IMR-90 (cell line): ENCODE measurements around the gene SLC39A11. TPM values are rescaled to one million over a fixed set of nuclear protein-coding genes. Genes with fewer than 3 reads are reported as not detected.

ENCODE experiments used
- ATAC-seq: fragments of 200-7000 bp; cut with Tn5 transposase; 2 replicates; pipeline ENCODE4 v1.9.1; 2020; ENCODE audit warnings: low read depth, mild to moderate bottlenecking, moderate library complexity
- BruUV-seq: library from RNA; stranded (reverse); fragments of 400-500 nt; replicated peaks from 2 replicates; lab custom pipeline; 2021; lab: Mats Ljungman, UMichigan
- CTCF ChIA-PET: fragments of 300-600 bp; formaldehyde crosslinking; extraction: SDS; loops from one replicate; lab custom pipeline; 2021; ENCODE audit warnings: antibody characterized with exemption; lab: Yijun Ruan, JAX
- POLR2A ChIA-PET: fragments of 300-600 bp; sonication (Branson Sonifier 250); formaldehyde crosslinking; loops from one replicate; lab custom pipeline; 2022; ENCODE audit warnings: antibody characterized with exemption; ENCODE audit not compliant: unreplicated experiment; lab: Charles Lee
- DNase-seq: peaks from one replicate; pipeline ENCODE4 v3.0.0; 2013
- H2AFZ ChIP-seq: replicated peaks from 2 replicates; pipeline ENCODE3; 2013; ENCODE audit warnings: low read length, mild to moderate bottlenecking; ENCODE audit not compliant: poor library complexity
- H2AK5ac ChIP-seq: 2 replicates; pipeline ENCODE4 v1.6.1; 2013; ENCODE audit warnings: low read depth, low read length, inconsistent platforms
- H2AK9ac ChIP-seq: replicated peaks from 2 replicates; pipeline ENCODE3; 2013; ENCODE audit warnings: mild to moderate bottlenecking, low read depth, low read length, moderate library complexity; ENCODE audit not compliant: poor library complexity
- H2BK120ac ChIP-seq: 2 replicates; pipeline ENCODE4 v1.6.1; 2013; ENCODE audit warnings: low read depth, low read length, inconsistent platforms
- H2BK15ac ChIP-seq: 3 replicates; pipeline ENCODE4 v1.6.1; 2013; ENCODE audit warnings: low read depth, low read length, inconsistent platforms
- H2BK20ac ChIP-seq: 2 replicates; pipeline ENCODE4 v1.6.1; 2013; ENCODE audit warnings: low read depth, mild to moderate bottlenecking, inconsistent platforms, low read length, moderate library complexity
- H2BK5ac ChIP-seq: 2 replicates; pipeline ENCODE4 v1.6.1; 2013; ENCODE audit warnings: mild to moderate bottlenecking, low read depth, low read length, inconsistent platforms; ENCODE audit not compliant: poor library complexity, severe bottlenecking
- H3K14ac ChIP-seq: replicated peaks from 2 replicates; pipeline ENCODE4 v1.6.1; 2013; ENCODE audit warnings: low read depth, low read length, inconsistent platforms
- H3K18ac ChIP-seq: 2 replicates; pipeline ENCODE4 v1.6.1; 2013; ENCODE audit warnings: low read depth, low read length, control low read depth
- H3K23ac ChIP-seq: 2 replicates; pipeline ENCODE4 v1.6.1; 2013; ENCODE audit warnings: low read depth, low read length, inconsistent platforms
- H3K27ac ChIP-seq: 2 replicates; pipeline ENCODE4 v1.5.1; 2013; ENCODE audit warnings: mild to moderate bottlenecking, control low read depth, low read length; ENCODE audit not compliant: insufficient read depth
- H3K27me3 ChIP-seq: 2 replicates; pipeline ENCODE4 v1.6.1; 2013; ENCODE audit warnings: low read length; ENCODE audit not compliant: control insufficient read depth, insufficient read depth
- H3K36me3 ChIP-seq: 2 replicates; pipeline ENCODE4 v1.6.1; 2013; ENCODE audit warnings: low read length, mixed read lengths; ENCODE audit not compliant: control insufficient read depth, insufficient read depth
- H3K4ac ChIP-seq: 2 replicates; pipeline ENCODE4 v1.6.1; 2013; ENCODE audit warnings: low read depth, low read length, inconsistent platforms
- H3K4me1 ChIP-seq: 2 replicates; pipeline ENCODE4 v1.6.1; 2013; ENCODE audit warnings: low read length, mixed read lengths; ENCODE audit not compliant: control insufficient read depth, insufficient read depth
- H3K4me2 ChIP-seq: 2 replicates; pipeline ENCODE4 v1.6.1; 2013; ENCODE audit warnings: low read depth, mild to moderate bottlenecking, control low read depth, low read length, moderate library complexity
- H3K4me3 ChIP-seq: 2 replicates; pipeline ENCODE4 v1.5.1; 2013; ENCODE audit warnings: low read depth, mild to moderate bottlenecking, control low read depth, low read length, moderate library complexity; ENCODE audit not compliant: insufficient read depth
- H3K56ac ChIP-seq: 2 replicates; pipeline ENCODE4 v1.6.1; 2013; ENCODE audit warnings: low read length, inconsistent platforms; ENCODE audit not compliant: insufficient read depth; ENCODE audit errors: extremely low read depth
- H3K79me1 ChIP-seq, 2 experiments: 2 replicates each; pipeline ENCODE4 v1.6.1; 2013; ENCODE audit warnings: low read length in 2 of 2, inconsistent platforms in 1 of 2, low read depth in 1 of 2
- H3K9ac ChIP-seq: 2 replicates; pipeline ENCODE4 v1.6.1; 2013; ENCODE audit warnings: low read depth, low read length, control low read depth
- H3K9me1 ChIP-seq: 2 replicates; pipeline ENCODE4 v1.6.1; 2013; ENCODE audit warnings: low read length, inconsistent platforms; ENCODE audit not compliant: insufficient read depth
- H3K9me3 ChIP-seq: 2 replicates; pipeline ENCODE4 v1.6.1; 2013; ENCODE audit warnings: low read length; ENCODE audit not compliant: control insufficient read depth, insufficient read depth
- H4K20me1 ChIP-seq: 2 replicates; pipeline ENCODE4 v1.6.1; 2013; ENCODE audit warnings: low read length, inconsistent platforms; ENCODE audit not compliant: insufficient read depth
- H4K5ac ChIP-seq: 2 replicates; pipeline ENCODE4 v1.6.1; 2013; ENCODE audit warnings: mild to moderate bottlenecking, low read depth, low read length, control low read depth
- H4K8ac ChIP-seq, 2 experiments: 2 replicates each; pipeline ENCODE4 v1.6.1; 2013; ENCODE audit warnings: low read depth in 2 of 2, low read length in 2 of 2, control low read depth in 1 of 2, inconsistent platforms in 1 of 2
- H4K91ac ChIP-seq: 2 replicates; pipeline ENCODE4 v1.6.1; 2013; ENCODE audit warnings: low read depth, low read length, inconsistent platforms; ENCODE audit not compliant: insufficient read depth
- BHLHE40 ChIP-seq: fragments of 150-350 bp; IDR thresholded peaks from 2 replicates; pipeline ENCODE4 v1.6.1; 2016; ENCODE audit warnings: mild to moderate bottlenecking, low read depth, low read length
- CEBPB ChIP-seq: IDR thresholded peaks from 2 replicates; pipeline ENCODE4 v1.6.1; 2012; ENCODE audit warnings: low read depth, low read length, improper control_type of control experiment
- CHD1 ChIP-seq: IDR thresholded peaks from 2 replicates; pipeline ENCODE4 v1.6.1; 2012; ENCODE audit warnings: low read depth, low read length, improper control_type of control experiment
- CTCF ChIP-seq: conservative IDR thresholded peaks from 2 replicates; pipeline ENCODE4 v1.5.1; 2012; ENCODE audit warnings: mild to moderate bottlenecking, low read depth, low read length, improper control_type of control experiment
- ELK1 ChIP-seq: fragments of 150-350 bp; IDR thresholded peaks from 2 replicates; pipeline ENCODE4 v1.6.1; 2016; ENCODE audit warnings: low read depth, mild to moderate bottlenecking, low read length, moderate library complexity, borderline replicate concordance
- FOS ChIP-seq: fragments of 150-350 bp; IDR thresholded peaks from 2 replicates; pipeline ENCODE4 v1.6.1; 2016; ENCODE audit warnings: low read depth, low read length
- MAFK ChIP-seq: IDR thresholded peaks from 2 replicates; pipeline ENCODE4 v1.6.1; 2012; ENCODE audit warnings: low read depth, low read length, improper control_type of control experiment
- MAZ ChIP-seq: IDR thresholded peaks from 2 replicates; pipeline ENCODE4 v1.6.1; 2012; ENCODE audit warnings: low read depth, mild to moderate bottlenecking, low read length, improper control_type of control experiment, moderate library complexity, borderline replicate concordance
- MXI1 ChIP-seq: IDR thresholded peaks from 2 replicates; pipeline ENCODE4 v1.6.1; 2012; ENCODE audit warnings: low read depth, mild to moderate bottlenecking, low read length, moderate library complexity, borderline replicate concordance
- NFE2L2 ChIP-seq: fragments of 150-350 bp; IDR thresholded peaks from 2 replicates; pipeline ENCODE4 v1.6.1; 2016; ENCODE audit warnings: low read depth, mild to moderate bottlenecking, low read length
- POLR2A ChIP-seq: IDR thresholded peaks from 2 replicates; pipeline ENCODE4 v1.6.1; 2012; ENCODE audit warnings: mild to moderate bottlenecking, low read depth, low read length
- RAD21 ChIP-seq: IDR thresholded peaks from 2 replicates; pipeline ENCODE4 v1.6.1; 2012; ENCODE audit warnings: low read length, improper control_type of control experiment
- RCOR1 ChIP-seq: IDR thresholded peaks from 2 replicates; pipeline ENCODE4 v1.6.1; 2012; ENCODE audit warnings: mild to moderate bottlenecking, low read length, improper control_type of control experiment; ENCODE audit not compliant: insufficient replicate concordance
- RFX5 ChIP-seq: IDR thresholded peaks from 2 replicates; pipeline ENCODE4 v1.8.0; 2012; ENCODE audit warnings: low read depth, mild to moderate bottlenecking, low read length, moderate library complexity
- SMC3 ChIP-seq: fragments of 150-350 bp; IDR thresholded peaks from 2 replicates; pipeline ENCODE4 v1.6.1; 2016; ENCODE audit warnings: low read depth, mild to moderate bottlenecking, antibody characterized with exemption, low read length, moderate library complexity
- USF2 ChIP-seq: fragments of 150-350 bp; IDR thresholded peaks from 2 replicates; pipeline ENCODE4 v1.6.1; 2017; ENCODE audit warnings: mild to moderate bottlenecking, antibody characterized with exemption, low read length, low read depth
- WGBS, 2 experiments: methylation state at CpG; one replicate each; pipeline versions ENCODE4 v1.1.5 to v1.1.7; 2013; ENCODE audit warnings: missing lambda C conversion rate in 2 of 2; ENCODE audit not compliant: insufficient read length in 1 of 2; ENCODE audit errors: extremely low coverage in 2 of 2; 5-methylcytosine and 5-hydroxymethylcytosine counted together
- dilution Hi-C: fragments of 300-500 bp; cut with HindIII; formaldehyde crosslinking; loops from one replicate; pipeline ENCODE4 v1.14.3; 2018; ENCODE audit warnings: low sequenced_read_pairs; ENCODE audit not compliant: unreplicated experiment
- in situ Hi-C: fragments of 300-500 bp; cut with MboI; formaldehyde crosslinking; loops from 3 replicates; pipeline ENCODE4 v1.14.3; 2019; ENCODE audit warnings: low sequenced_read_pairs, inconsistent platforms, mixed read lengths
- intact Hi-C: fragments of 100-400 bp; cut with micrococcal nuclease; formaldehyde crosslinking; loops from 2 replicates; pipeline ENCODE4 v1.10.0; 2022
- polyA plus RNA-seq, 3 experiments: library from polyadenylated mRNA; depleted of rRNA; stranded (reverse); fragments of >200 nt; gene quantifications; 2 replicates each; pipeline ENCODE4 v1.2.3, GENCODE V29; 2012; ENCODE audit warnings: low replicate concordance in 1 of 3
- total RNA-seq: library from RNA; depleted of rRNA; stranded (reverse); fragments of >200 nt; gene quantifications from 2 replicates; pipeline ENCODE4 v1.2.3, GENCODE V29; 2012

SLC39A11 gene
- total and polyA plus RNA-seq, 2 of the 4 experiments (the other 2 are of a cell fraction), result 8.8 to 14.3 TPM

- ChIA-PET CTCF (no interaction called here), POLR2A (no interaction called here)
- no peaks in the 10 kb centered on the region for H3K9me3 ChIP-seq
- no peaks in the 10 kb centered on the region for H3K36me3 ChIP-seq
- H4K91ac ChIP-seq, result no peak overlapping the region; the same call in 1 of the 2 replicates
- H3K27ac ChIP-seq, result no peak overlapping the region
- 100% methylated on average over 2 of the region's 8 CpGs; no CpG with 5 or more reads in 1 of the 2 experiments for WGBS, 2 experiments
- dilution Hi-C loops, result no loop called here
- no peak overlapping the region for H3K18ac ChIP-seq
- intact Hi-C loops, result no loop called here
- H4K8ac ChIP-seq, result no peak overlapping the region
- peaks cover 9% of the 10 kb centered on the region for H3K4me1 ChIP-seq
- no peak overlapping the region for H2BK5ac ChIP-seq
- no peak overlapping the region for H2BK15ac ChIP-seq
- H4K20me1 ChIP-seq, result no peaks in the 10 kb centered on the region
- H3K14ac ChIP-seq, result no peak overlapping the region
- no peak overlapping the region for H2AK9ac ChIP-seq
- no peak overlapping the region for H2BK20ac ChIP-seq
- no peak for DNase-seq
- no peak overlapping the region for H3K4me3 ChIP-seq
- BruUV-seq, result no TSS peak
- H3K9ac ChIP-seq, result no peak overlapping the region
- no peak overlapping the region for H4K5ac ChIP-seq
- TF ChIP-seq MAFK, result no peak
- TF ChIP-seq RCOR1, result no peak
- TF ChIP-seq POLR2A, result no peak
- TF ChIP-seq CTCF, result no peak
- no peak for TF ChIP-seq CEBPB
- no peak for TF ChIP-seq MXI1
- no peak for TF ChIP-seq MAZ
- no peak for TF ChIP-seq FOS
- no peak for TF ChIP-seq RAD21
- no peak for TF ChIP-seq RFX5
- no peak for TF ChIP-seq USF2
- TF ChIP-seq CHD1, result no peak
- TF ChIP-seq BHLHE40, result no peak
- TF ChIP-seq ELK1, result no peak
- no peak for TF ChIP-seq SMC3
- TF ChIP-seq NFE2L2, result no peak
- no peak for ATAC-seq
- no peak overlapping the region for H3K4me2 ChIP-seq
- no peak overlapping the region for H2AK5ac ChIP-seq
- H3K27me3 ChIP-seq, result no peaks in the 10 kb centered on the region
- H3K4ac ChIP-seq, result no peak overlapping the region
- no peak overlapping the region for H3K56ac ChIP-seq
- in situ Hi-C loops, result no loop called here
- H2BK120ac ChIP-seq, result no peak overlapping the region
- H2AFZ ChIP-seq, result no peak overlapping the region
- peaks cover 4 to 11% of the 10 kb centered on the region in 2 experiments; a peak in 3 of 4 replicates for H3K79me1 ChIP-seq
- H3K23ac ChIP-seq, result no peak overlapping the region
- H3K9me1 ChIP-seq, result peaks cover 12% of the 10 kb centered on the region
Observed at GRCh38 chr17:73011016-73011486, 81.4 kb downstream of the SLC39A11 start.
